Trophoblast cell (in vitro differentiated cells and primary cell): ENCODE measurements around the gene SDHD.
"Not testable (repeated sequence)": the region's sequence is repeated elsewhere in the genome, so short reads cannot be mapped to it uniquely, and the experiment has no call there.

Experiments used
- DNase-seq, 2 donors: peaks; one replicate each; pipeline ENCODE4 v3.0.0-alpha.2; 2016
- H2AFZ ChIP-seq: 2 replicates; pipeline ENCODE4 v1.6.1; 2013; ENCODE audit warnings: low read length, moderate library complexity, mild to moderate bottlenecking; ENCODE audit not compliant: insufficient read depth, poor library complexity
- H2AK5ac ChIP-seq: 2 replicates; pipeline ENCODE4 v1.6.1; 2013; ENCODE audit warnings: mild to moderate bottlenecking, low read length
- H2BK120ac ChIP-seq: 2 replicates; pipeline ENCODE4 v1.6.1; 2013; ENCODE audit warnings: low read length, mild to moderate bottlenecking, moderate library complexity; ENCODE audit not compliant: insufficient read depth, poor library complexity
- H2BK12ac ChIP-seq: 2 replicates; pipeline ENCODE4 v1.6.1; 2013; ENCODE audit warnings: mild to moderate bottlenecking, low read length, moderate library complexity
- H2BK5ac ChIP-seq: 2 replicates; pipeline ENCODE4 v1.6.1; 2013; ENCODE audit warnings: low read length, low read depth, moderate library complexity, mild to moderate bottlenecking; ENCODE audit not compliant: poor library complexity
- H3K14ac ChIP-seq: 2 replicates; pipeline ENCODE4 v1.6.1; 2013; ENCODE audit warnings: mild to moderate bottlenecking, low read length
- H3K18ac ChIP-seq: 2 replicates; pipeline ENCODE4 v1.6.1; 2013; ENCODE audit warnings: mild to moderate bottlenecking, low read length
- H3K23ac ChIP-seq: 2 replicates; pipeline ENCODE4 v1.6.1; 2013; ENCODE audit warnings: low read length
- H3K27ac ChIP-seq: 2 replicates; pipeline ENCODE4 v1.5.1; 2013; ENCODE audit warnings: low read depth, mild to moderate bottlenecking, inconsistent platforms, low read length, moderate library complexity
- H3K27me3 ChIP-seq: 2 replicates; pipeline ENCODE4 v1.6.1; 2013; ENCODE audit warnings: inconsistent platforms, mild to moderate bottlenecking, low read length, moderate library complexity; ENCODE audit not compliant: insufficient read depth
- H3K36me3 ChIP-seq, 2 experiments: 1 replicate in 1 of 2; 2 replicates in 1 of 2; pipeline ENCODE4 v1.6.1; 2013; ENCODE audit warnings: low read length in 2 of 2, mild to moderate bottlenecking in 2 of 2, moderate library complexity in 1 of 2; ENCODE audit not compliant: insufficient read depth in 2 of 2, control insufficient read depth in 1 of 2
- H3K4ac ChIP-seq: 2 replicates; pipeline ENCODE4 v1.6.1; 2013; ENCODE audit warnings: low read depth, mild to moderate bottlenecking, low read length, moderate library complexity
- H3K4me1 ChIP-seq, 2 experiments: 1 replicate in 1 of 2; 2 replicates in 1 of 2; pipeline ENCODE4 v1.6.1; 2013; ENCODE audit warnings: low read length in 2 of 2, mild to moderate bottlenecking in 2 of 2, moderate library complexity in 1 of 2; ENCODE audit not compliant: insufficient read depth in 2 of 2, control insufficient read depth in 1 of 2
- H3K4me2 ChIP-seq: 2 replicates; pipeline ENCODE4 v1.6.1; 2013; ENCODE audit warnings: inconsistent platforms, mild to moderate bottlenecking, low read length, moderate library complexity
- H3K4me3 ChIP-seq: 2 replicates; pipeline ENCODE4 v1.5.1; 2013; ENCODE audit warnings: mild to moderate bottlenecking, low read depth, low read length, inconsistent platforms
- H3K79me1 ChIP-seq: one replicate; pipeline ENCODE4 v1.6.1; 2013; ENCODE audit warnings: low read length
- H3K79me2 ChIP-seq: 2 replicates; pipeline ENCODE4 v1.6.1; 2013; ENCODE audit warnings: low read length, mild to moderate bottlenecking; ENCODE audit not compliant: control insufficient read depth, insufficient read depth, poor library complexity
- H3K9ac ChIP-seq: 2 replicates; pipeline ENCODE4 v1.6.1; 2013; ENCODE audit warnings: mild to moderate bottlenecking, low read length
- H3K9me3 ChIP-seq: 2 replicates; pipeline ENCODE4 v1.6.1; 2013; ENCODE audit warnings: low read depth, mild to moderate bottlenecking, control low read depth, inconsistent platforms, low read length; ENCODE audit not compliant: insufficient read depth
- H4K12ac ChIP-seq: 2 replicates; pipeline ENCODE4 v1.6.1; 2013; ENCODE audit warnings: low read depth, mild to moderate bottlenecking, low read length, moderate library complexity
- H4K8ac ChIP-seq: 2 replicates; pipeline ENCODE4 v1.6.1; 2013; ENCODE audit warnings: low read depth, mild to moderate bottlenecking, low read length, moderate library complexity
- H4K91ac ChIP-seq: one replicate; pipeline ENCODE4 v1.6.1; 2013; ENCODE audit warnings: low read depth, mild to moderate bottlenecking, low read length, moderate library complexity
- WGBS: extraction: QIAGEN DNeasy Blood & Tissue Kit; methylation state at CpG from one replicate; pipeline ENCODE4 v1.1.7; 2013; ENCODE audit warnings: missing lambda C conversion rate; ENCODE audit not compliant: insufficient read length, insufficient coverage; ENCODE audit errors: extremely low coverage; 5-methylcytosine and 5-hydroxymethylcytosine counted together

SDHD gene

GRCh38 chr11:112087212-112087611 lies 539 bp downstream of the SDHD start:
- H3K9ac ChIP-seq = peak overlapping the region; percentile 95
- H3K23ac ChIP-seq = no peak overlapping the region
- peak overlapping the region; percentile 20 for H3K18ac ChIP-seq
- H3K79me2 ChIP-seq = peaks cover 12% of the 10 kb centered on the region
- H2BK120ac ChIP-seq = no peak overlapping the region
- peaks cover 0 to 7% of the 10 kb centered on the region in 2 experiments for H3K4me1 ChIP-seq
- H3K36me3 ChIP-seq = peaks cover 3 to 28% of the 10 kb centered on the region in 2 experiments
- peak in 1 of 2 donors; percentile 7 for DNase-seq
- peak overlapping the region; percentile 74 for H4K91ac ChIP-seq
- peak overlapping the region; percentile 46 for H3K14ac ChIP-seq
- H2BK12ac ChIP-seq = no peak overlapping the region
- H3K79me1 ChIP-seq = peaks cover 6% of the 10 kb centered on the region
- H3K27ac ChIP-seq = no peak overlapping the region
- H2BK5ac ChIP-seq = peak overlapping the region; percentile 30
- peak overlapping the region; percentile 96 for H3K4me2 ChIP-seq
- no peaks in the 10 kb centered on the region for H3K9me3 ChIP-seq
- peak overlapping the region; percentile 51 for H2AFZ ChIP-seq
- peak overlapping the region; percentile 72 for H4K12ac ChIP-seq
- peak overlapping the region; percentile 93 for H3K4ac ChIP-seq
- H4K8ac ChIP-seq = peak overlapping the region; percentile 90
- H2AK5ac ChIP-seq = peak overlapping the region; percentile 67
- WGBS = no CpG with 5 or more reads among the region's 10 CpGs
- H3K4me3 ChIP-seq = peak overlapping the region; percentile 92
- no peaks in the 10 kb centered on the region for H3K27me3 ChIP-seq

- H4K12ac ChIP-seq, H3K9ac ChIP-seq, H3K4me2 ChIP-seq, DNase-seq, H2BK120ac ChIP-seq, H3K14ac ChIP-seq, H2AK5ac ChIP-seq, H2BK12ac ChIP-seq, H3K27me3 ChIP-seq, H3K9me3 ChIP-seq, H3K79me2 ChIP-seq, H2BK5ac ChIP-seq, H4K8ac ChIP-seq, H3K23ac ChIP-seq, H3K4me1 ChIP-seq, H3K4me3 ChIP-seq, H3K18ac ChIP-seq, H3K4ac ChIP-seq, H3K27ac ChIP-seq, H3K79me1 ChIP-seq, H2AFZ ChIP-seq, H4K91ac ChIP-seq: not testable (repeated sequence)
- no CpG with 5 or more reads among the region's 2 CpGs for whole genome bisulfite sequencing
- H3K36me3 ChIP-seq = peaks cover 12 to 19% of the 10 kb centered on the region in 2 experiments
These were observed 8.6 kb downstream of the SDHD start for GRCh38 chr11:112095302-112095701.

- H3K9ac ChIP-seq = no peak overlapping the region
- H3K4ac ChIP-seq = no peak overlapping the region
These were observed 9.5 kb downstream of the SDHD start for GRCh38 chr11:112096194-112096593.

GRCh38 chr11:112097734-112098528 lies 11.3 kb downstream of the SDHD start:
- Histone ChIP-seq H3K79me2 (no peaks in the 10 kb centered on the region), H3K79me1 (no peaks in the 10 kb centered on the region), H3K27ac (no peak overlapping the region), H3K23ac (no peak overlapping the region), H3K18ac (no peak overlapping the region), H2BK5ac (no peak overlapping the region), H3K9ac (no peak overlapping the region), H3K4ac (no peak overlapping the region), H3K4me1 (no peaks in the 10 kb centered on the region), H3K14ac (no peak overlapping the region), H3K4me3 (no peak overlapping the region), H4K12ac (no peak overlapping the region), H3K36me3 (peaks cover 9% of the 10 kb centered on the region in 2 experiments), H4K8ac (no peak overlapping the region), H3K4me2 (no peak overlapping the region), H2AFZ (no peak overlapping the region), H2AK5ac (no peak overlapping the region), H4K91ac (no peak overlapping the region), H2BK120ac (no peak overlapping the region), H3K27me3 (no peaks in the 10 kb centered on the region), H2BK12ac (no peak overlapping the region), H3K9me3 (no peaks in the 10 kb centered on the region)
- no CpG with 5 or more reads among the region's 11 CpGs for WGBS
- no peak for DNase-seq

More at GRCh38 chr11:112096194-112096593, 9.5 kb downstream of the SDHD start:
- Histone ChIP-seq H2BK120ac (no peak overlapping the region), H3K4me3 (no peak overlapping the region), H2AFZ (no peak overlapping the region), H4K91ac (no peak overlapping the region), H3K14ac (no peak overlapping the region), H3K4me2 (no peak overlapping the region), H3K23ac (no peak overlapping the region), H3K27me3 (no peaks in the 10 kb centered on the region), H3K36me3 (peaks cover 9 to 14% of the 10 kb centered on the region in 2 experiments), H2BK5ac (no peak overlapping the region), H3K18ac (no peak overlapping the region), H3K9me3 (no peaks in the 10 kb centered on the region), H3K27ac (no peak overlapping the region), H2BK12ac (no peak overlapping the region), H4K12ac (no peak overlapping the region), H4K8ac (no peak overlapping the region), H2AK5ac (no peak overlapping the region), H3K4me1 (no peaks in the 10 kb centered on the region), H3K79me2 (no peaks in the 10 kb centered on the region), H3K79me1 (no peaks in the 10 kb centered on the region)
- no peak for DNase-seq
